GM12878 (cell line): ENCODE measurements around the gene VPS8.

ENCODE experiments used
- CBX3 ChIP-seq: fragments of 200-600 bp; sonication (generic); IDR thresholded peaks from 2 replicates; pipeline ENCODE4 v1.6.1; 2016; ENCODE audit warnings: low read depth, borderline replicate concordance
- EZH2 ChIP-seq: IDR thresholded peaks from 2 replicates; pipeline ENCODE4 v1.6.1; 2012; ENCODE audit warnings: low read depth, mild to moderate bottlenecking, control low read depth, inconsistent platforms, low read length, borderline replicate concordance; ENCODE audit not compliant: control insufficient read depth
- POLR2A ChIP-seq: IDR thresholded peaks from 2 replicates; pipeline ENCODE4 v1.6.1; 2011; ENCODE audit warnings: low read depth, mild to moderate bottlenecking, low read length
- POLR2AphosphoS5 ChIP-seq: IDR thresholded peaks from 2 replicates; pipeline ENCODE4 v1.6.1; 2011; ENCODE audit warnings: mild to moderate bottlenecking, low read length, inconsistent platforms
- SMAD5 ChIP-seq: IDR thresholded peaks from 2 replicates; pipeline ENCODE4 v1.6.1; 2016; ENCODE audit warnings: antibody characterized with exemption, low read depth
- SREBF2 ChIP-seq: IDR thresholded peaks from 2 replicates; pipeline ENCODE4 v1.6.1; 2012; ENCODE audit warnings: mild to moderate bottlenecking, low read length

GRCh38 chr3:184827572-184827971 is 15.6 kb downstream of the VPS8 start:
- TF ChIP-seq SMAD5 = no peak
- no peak for TF ChIP-seq CBX3
- no peak for TF ChIP-seq EZH2
- no peak for TF ChIP-seq SREBF2
- no peak for TF ChIP-seq POLR2A
- TF ChIP-seq POLR2AphosphoS5 = no peak
